HG02840 (cell line): ENCODE data around the gene CRY2.

Experiments used
- ATAC-seq: cut with Tn5 transposase; IDR thresholded peaks from one replicate; pipeline ENCODE4 v1.9.1; 2021; ENCODE audit warnings: mild to moderate bottlenecking, moderate library complexity, moderate number of reproducible peaks; ENCODE audit not compliant: unreplicated experiment, low FRiP score

CRY2 gene

DNA sequence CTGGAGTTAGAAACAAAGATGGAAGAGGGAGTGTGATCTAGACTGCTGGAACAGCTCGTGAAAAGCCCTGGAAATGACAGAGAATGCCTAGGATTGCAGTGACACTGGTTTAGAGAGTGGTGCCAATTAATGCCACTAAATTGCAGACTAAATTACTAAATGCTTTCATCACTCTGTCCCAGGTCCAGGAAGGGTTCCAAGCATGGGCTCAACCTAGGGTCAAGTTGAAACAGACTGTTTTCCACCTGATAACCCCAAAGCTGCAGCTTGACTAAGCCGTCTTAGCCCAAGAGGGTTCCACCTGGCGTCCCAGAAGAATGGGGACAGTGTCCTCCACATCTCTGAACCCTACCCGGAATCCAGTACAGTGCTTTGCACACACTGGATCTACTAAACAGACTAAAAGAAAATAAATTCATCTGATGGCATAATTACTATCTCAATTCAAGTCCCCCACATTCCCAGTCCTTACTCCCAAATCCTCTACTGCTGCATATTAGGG lies 1.1 kb upstream of the CRY2 start:
- no peak for ATAC-seq

DNA sequence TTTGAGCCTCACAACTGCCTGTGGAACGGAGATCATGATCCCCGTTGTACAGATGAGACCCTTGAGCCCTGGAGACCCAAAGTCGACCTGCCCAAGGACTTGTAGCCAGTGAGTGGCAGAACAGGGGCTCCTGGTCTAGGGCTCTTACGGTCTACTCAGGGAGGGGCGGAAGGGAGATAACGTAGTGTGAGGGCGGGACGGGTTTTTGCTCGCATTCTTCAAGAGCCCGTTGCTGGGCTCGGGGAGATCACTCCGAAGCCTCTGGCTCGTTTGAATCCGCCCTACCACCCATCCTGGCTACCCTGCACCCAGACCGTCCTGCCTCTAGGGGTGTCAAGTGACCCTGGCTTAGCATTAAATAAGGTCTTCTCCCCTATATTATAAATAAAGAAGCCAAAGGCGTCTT lies 639 bp downstream of the CRY2 start:
- ATAC-seq: peak; percentile 2

DNA sequence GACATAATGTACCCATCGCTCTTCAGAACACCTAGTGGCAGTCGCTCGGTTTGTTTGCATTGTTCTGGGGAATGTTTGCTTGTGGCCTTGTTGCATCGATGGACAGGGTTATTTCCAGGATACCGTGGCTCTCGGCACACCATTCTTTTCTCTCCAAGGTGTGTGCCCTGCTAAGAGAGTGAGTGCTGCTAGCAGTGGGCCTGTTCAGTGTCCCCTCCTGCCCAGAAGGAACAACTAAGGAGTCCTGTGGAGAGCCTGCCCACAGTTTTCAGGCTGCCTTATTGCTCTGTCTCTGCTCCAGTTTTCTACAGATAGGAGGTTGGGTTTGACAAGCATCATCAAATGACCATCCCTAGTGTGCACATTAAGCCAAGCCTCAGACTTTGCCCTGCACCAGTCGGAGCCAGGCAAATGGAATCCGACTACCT lies 1.4 kb downstream of the CRY2 start:
- no peak for ATAC-seq

DNA sequence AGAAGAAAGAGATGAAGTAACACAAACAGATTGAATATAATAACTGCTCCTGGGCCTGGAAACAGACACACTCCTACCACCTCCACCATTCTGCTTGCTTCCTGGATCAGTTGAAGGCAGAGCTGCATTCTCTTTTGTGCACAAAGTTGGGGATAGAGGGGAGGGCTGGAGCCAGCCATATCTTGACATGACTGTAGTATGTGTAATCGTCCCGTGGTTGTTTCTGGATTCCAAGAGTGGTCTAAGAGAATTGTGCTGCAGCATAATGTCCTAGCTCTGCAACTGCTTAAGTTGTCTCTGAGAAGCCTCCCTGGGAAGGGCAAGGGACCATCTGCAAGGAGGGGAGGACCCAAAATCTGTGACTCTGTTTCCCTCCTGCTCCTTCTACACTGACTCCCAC lies 3.2 kb downstream of the CRY2 start:
- no peak for ATAC-seq

DNA sequence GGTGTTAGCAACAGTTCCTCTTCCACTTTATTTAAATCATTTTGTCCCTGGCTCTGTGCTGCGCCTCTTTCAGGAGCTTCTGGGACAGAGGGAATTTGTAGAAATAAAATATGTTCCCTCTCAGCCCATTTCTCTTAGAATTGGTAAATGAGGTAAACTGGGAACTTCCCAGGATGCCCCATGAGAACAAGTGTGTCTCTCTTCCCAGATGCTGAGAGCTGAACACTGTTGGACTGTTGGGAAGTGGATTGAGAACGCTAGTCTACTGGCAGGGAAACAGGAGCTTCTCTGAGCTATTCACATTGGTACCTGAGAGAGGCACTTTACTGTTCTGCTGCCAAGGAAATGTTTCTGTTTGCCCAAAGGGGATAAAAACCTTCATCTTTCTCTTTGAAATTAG lies 4.0 kb downstream of the CRY2 start:
- ATAC-seq: no peak

DNA sequence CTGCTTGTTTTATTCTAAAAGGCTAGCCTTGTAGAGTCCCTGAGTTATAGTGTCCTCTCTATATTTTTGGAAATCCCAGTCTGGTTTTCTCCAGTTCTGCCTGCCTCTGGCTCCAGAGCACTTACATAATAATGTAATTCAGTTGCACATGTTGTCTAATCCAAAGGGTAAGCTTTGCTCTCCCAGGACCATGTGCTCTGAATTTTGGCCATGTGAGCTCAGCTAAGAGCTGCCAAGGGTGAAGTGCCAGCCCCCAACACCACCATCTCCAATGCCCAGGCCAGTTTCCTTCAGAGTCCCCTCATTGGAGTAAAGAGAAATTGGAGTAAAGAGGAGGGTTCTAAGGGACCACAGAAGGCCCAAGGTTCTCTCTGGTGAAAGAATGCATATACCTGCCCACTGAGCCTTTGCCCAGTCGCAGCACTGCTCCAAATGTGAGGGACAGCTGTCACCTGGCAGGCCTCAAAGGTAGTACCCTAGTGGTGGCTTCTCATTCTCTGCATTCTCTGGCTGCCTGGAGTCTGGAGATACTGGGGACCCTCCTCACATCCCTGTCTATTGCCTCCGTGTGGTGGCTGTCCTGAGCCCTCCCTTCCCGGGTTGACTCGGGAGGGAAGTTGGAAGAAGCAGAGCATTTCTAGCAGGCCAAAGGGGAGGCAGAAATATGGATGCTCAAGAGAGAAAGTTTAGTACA lies 4.9 kb downstream of the CRY2 start:
- ATAC-seq: no peak

DNA sequence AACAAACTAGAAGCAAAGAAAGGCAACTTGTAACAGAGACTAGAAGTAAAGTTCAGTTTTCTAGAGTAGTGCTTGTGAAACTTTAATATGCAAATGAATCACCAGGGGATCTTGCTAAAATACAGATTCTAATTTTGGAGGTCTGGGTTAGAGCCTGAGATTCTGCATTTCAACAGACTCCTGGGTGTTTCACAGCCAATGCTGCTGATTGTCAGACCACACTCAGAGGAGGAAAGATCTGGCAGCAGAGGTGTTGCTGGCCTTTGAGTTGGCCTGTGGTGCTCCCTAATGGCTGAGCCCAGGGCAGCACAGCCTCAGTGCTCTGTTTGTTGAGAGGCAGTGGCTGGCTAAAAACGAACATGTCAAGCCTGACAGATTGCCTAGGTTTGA lies 5.4 kb downstream of the CRY2 start:
- ATAC-seq: no peak

DNA sequence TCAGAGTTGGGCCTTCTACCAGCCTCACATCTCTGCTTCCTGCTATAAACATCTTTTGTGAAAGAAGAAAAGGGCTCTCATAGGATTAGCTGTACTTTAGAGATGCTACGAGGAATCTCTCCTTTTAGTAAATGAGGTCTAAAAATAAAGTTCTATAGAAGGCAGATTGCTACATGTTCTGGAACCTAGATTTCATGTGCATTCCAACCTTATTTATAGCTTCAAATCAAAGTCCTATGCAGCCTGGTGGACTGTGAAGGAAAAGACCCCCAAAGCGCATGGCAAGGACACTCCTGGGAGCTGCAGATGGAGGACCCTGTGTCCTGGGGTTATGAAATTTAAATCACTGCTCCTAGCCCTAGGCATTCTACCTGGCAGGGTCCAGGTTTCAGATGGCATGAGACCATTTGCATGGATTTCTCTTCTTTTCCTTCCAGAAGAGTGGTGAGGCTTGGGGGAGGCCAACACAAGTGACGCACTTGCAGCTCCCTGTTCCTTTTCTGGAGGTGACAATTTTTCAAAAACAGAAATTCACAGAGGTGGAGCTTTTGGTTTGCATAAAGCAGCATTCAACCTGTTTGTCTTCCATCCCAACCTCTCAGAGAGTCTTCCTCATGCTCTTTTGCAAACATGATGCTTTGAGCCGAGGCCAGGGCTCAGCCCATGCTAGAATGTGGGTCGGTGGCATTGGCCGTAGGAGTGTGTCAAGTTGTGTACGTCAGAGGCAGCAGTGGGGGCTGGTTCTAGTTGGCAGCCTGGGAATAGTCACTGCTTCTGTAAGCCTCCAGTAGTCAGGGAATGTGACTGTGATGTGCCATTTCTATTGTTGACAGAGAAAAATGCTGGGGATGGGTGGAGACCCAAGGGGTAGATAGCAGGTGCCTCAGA lies 6.3 kb downstream of the CRY2 start:
- ATAC-seq: no peak

DNA sequence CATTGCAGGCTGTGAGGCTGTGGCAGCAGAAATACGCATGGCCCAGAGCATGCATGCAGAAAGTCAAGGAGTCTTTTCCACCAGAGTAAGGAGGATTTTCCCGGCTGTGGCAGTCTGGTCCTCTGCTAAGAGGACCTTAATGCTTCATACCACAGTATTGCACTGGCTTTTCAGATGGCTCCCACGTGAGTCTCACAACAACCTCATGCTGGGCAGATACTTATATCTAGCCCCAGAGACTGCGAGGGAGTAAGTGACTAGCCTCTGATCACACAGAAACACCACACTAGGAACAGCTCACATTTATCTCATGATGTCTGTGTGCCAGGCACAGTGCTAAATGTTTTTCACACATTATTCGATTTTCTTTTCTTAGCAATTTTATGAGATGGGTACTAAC lies 8.0 kb downstream of the CRY2 start:
- no peak for ATAC-seq

DNA sequence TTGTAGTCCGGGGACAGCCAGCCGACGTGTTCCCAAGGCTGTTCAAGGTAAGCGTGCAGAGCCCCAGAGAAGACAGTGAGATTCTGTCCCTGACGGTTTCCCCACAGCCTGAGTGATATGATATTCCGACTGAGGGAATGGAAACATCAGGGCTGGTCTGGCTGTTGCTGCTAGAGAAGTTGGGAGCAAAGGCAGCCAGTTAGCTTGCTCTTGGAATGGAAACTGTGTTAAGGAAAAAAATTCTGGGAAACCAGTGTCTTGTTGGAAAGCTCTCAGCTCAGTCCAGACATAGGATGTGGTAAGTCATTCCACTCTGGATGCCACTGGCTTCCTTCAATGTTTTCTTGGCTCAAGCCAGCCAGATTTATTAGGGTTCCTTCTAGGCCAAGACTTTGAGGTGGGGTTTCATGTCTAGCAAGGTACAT lies 8.8 kb downstream of the CRY2 start:
- no peak for ATAC-seq

DNA sequence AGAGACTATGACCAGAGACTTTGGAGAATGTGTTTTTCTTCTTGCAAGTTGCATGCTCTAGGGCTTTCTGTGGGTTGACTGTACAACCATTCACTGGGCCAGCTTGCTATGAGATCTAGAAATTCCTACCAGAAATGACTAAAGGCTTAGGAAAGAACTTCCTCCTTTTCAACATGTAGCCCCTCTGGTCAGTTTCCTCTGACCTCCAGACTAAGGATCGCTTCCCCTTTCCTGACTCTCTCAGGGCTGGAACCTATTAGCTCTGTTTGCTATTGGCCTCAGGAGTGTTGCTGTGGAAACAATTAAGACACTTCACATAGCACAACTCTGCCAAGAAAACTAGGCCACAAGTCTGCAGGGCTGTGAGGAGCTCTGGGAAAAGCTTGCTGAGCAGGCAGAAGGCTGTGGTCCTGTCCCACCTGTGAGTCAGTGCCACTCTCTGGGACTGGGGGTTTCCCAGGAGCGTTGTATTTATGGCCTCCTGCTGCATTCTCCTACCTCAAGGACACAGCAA lies 10.7 kb downstream of the CRY2 start:
- ATAC-seq: no peak

DNA sequence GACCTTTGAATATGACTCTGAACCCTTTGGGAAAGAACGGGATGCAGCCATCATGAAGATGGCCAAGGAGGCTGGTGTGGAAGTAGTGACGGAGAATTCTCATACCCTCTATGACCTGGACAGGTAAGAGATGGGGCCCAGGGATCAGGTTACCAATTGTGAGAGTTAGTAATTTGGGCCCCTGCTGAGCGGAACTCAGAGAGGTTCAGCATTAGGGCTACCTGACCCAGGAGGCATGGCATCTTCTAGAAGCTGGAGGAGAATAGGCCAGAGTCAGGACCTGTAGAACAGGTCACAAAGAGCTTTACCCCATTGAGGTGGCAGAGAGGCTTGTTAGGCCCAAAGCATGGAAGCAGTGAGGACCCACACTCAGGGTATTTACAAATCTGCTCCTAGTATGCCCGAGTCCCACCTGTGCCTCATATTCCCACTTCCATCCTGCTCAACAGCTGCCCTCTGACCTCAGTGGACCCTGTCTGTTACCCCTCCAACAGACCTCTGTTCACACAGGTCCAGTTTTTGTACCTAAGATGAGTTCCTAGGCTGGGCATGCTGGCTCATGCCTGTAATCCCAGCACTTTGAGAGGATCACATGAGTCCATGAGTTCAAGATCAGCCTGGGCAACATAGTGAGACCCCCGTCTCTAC lies 11.6 kb downstream of the CRY2 start:
- ATAC-seq: no peak

DNA sequence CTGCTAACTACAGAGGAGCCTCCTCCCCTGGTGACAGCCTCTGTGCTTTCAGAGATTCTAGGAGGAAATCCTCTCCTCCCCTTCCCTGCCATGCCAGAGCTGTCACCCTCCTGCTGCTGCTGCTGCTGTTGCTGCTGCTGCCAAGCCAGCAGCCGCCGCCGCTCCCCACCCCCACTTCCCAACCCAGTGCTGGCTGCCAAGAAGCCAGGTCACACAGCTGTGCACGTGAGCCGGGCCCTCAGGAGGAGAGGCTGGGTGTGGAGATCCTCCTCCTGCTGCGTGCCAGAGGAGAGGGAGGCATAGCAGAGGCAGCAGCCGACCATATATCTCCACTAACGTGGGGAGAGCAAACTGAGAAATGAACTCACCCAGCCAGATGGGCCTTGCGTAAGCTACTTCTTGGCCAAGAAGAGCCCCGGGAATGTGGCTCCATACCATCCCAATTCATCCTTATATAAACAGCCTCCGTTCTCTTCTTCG lies 12.4 kb downstream of the CRY2 start:
- no peak for ATAC-seq

DNA sequence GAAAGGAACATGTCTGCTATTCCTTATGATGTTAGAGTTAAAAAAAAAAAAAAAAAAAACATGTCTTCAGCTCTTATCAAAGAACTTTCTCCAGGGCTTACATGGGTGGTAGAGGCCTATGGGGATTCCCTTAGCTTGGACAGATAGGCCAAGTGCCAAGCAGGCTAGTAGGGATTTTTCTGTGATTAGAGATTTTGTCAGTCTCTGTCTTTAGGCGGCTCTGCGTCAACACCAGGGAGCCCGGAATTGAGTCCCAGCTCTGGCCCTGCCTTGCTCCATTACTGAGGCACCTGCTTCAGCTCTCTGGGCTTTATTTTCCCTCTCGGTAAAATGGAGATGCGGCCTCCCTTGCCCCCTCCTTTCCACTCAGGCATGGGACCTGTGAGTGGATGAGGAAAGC lies 13.1 kb downstream of the CRY2 start:
- ATAC-seq: no peak

DNA sequence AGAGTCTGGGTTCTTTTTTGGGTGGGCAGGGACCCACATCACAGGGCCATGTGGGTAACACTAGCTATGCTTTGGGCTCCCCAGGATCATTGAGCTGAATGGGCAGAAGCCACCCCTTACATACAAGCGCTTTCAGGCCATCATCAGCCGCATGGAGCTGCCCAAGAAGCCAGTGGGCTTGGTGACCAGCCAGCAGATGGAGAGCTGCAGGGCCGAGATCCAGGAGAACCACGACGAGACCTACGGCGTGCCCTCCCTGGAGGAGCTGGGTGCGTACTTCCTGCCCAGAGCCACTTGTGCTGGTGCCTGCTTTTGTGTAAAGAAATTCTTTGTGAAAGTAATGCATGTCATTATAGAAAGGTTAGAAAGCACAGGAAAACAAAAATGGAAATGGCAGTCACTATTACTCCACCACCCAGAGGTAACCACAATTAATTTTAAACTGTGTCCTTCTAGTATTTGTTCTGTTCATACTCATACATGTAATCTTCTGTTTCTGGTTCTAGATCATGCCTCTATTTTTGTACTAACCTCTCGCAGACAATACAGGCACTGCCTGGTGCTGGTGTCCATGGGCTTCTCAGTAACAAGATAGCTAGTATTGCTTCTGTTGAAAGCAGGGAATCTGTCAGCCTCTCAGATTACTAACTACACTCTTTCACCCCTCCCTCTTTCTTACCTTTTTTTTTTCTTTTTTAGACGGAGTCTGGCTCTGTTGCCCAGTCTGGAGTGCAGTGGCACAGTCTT lies 13.7 kb downstream of the CRY2 start:
- no peak for ATAC-seq

DNA sequence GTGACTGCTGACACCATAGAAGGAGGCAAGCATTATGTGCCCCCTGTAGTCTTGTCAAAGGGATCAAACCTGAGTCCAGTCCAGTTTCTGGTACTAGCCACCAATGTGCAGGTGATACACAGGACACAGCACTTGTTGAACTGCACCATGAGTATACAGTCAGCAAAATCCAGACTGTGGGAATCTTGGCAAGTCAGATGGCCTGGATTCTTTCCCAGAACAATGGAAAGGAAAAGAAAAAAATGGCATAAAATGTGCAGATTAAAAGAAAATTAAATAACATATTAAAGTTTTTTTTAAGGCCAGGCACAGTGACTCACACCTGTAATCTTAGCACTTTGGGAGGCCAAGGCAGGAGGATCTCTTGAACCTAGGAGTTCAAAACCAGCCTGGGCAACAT lies 16.8 kb downstream of the CRY2 start:
- no peak for ATAC-seq

DNA sequence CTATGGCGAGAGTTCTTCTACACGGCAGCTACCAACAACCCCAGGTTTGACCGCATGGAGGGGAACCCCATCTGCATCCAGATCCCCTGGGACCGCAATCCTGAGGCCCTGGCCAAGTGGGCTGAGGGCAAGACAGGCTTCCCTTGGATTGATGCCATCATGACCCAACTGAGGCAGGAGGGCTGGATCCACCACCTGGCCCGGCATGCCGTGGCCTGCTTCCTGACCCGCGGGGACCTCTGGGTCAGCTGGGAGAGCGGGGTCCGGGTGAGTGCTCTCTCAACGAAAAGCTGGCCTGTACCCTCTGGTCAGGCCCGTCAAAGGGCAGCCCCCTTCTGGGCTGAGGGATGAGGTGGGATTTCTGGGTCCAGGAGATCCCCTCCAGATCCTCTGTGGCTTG lies 22.3 kb downstream of the CRY2 start:
- no peak for ATAC-seq

DNA sequence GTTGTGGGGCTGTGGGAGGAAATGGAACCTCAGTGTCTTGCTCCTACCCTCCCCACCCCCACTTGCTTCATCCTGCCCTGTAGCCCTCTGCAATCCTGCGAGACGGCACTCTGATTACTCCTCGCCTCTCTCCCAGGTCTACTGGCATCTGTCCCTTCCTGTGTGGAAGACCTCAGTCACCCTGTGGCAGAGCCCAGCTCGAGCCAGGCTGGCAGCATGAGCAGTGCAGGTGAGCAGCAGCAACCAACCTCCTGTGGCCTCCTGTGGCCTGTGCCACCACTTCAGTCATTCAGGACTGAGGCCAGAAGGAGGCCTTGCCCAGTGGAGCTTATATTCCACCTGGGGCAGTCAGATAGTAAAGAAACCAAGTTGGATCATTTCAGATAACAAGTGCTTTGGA lies 23.4 kb downstream of the CRY2 start:
- ATAC-seq: no peak

DNA sequence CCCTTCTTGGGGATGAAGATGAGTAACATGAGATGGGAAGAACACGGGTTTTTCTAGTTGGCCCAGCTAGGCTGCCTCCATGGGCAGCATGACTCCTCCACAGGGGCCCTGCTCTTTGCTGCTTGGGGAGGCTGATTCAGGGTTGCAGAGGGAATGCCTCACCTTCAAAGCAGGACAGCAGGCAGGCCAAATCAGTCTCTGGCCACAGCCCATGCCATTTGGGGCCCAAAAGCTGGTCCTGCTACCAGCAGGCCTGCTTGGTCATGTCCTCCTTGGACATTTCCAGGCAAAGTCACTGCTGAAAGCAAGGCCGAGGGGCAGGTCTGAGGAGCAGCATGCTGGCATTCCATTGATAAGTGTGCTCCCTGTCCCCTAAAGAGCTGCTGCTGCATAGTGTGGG lies 24.4 kb downstream of the CRY2 start:
- no peak for ATAC-seq

DNA sequence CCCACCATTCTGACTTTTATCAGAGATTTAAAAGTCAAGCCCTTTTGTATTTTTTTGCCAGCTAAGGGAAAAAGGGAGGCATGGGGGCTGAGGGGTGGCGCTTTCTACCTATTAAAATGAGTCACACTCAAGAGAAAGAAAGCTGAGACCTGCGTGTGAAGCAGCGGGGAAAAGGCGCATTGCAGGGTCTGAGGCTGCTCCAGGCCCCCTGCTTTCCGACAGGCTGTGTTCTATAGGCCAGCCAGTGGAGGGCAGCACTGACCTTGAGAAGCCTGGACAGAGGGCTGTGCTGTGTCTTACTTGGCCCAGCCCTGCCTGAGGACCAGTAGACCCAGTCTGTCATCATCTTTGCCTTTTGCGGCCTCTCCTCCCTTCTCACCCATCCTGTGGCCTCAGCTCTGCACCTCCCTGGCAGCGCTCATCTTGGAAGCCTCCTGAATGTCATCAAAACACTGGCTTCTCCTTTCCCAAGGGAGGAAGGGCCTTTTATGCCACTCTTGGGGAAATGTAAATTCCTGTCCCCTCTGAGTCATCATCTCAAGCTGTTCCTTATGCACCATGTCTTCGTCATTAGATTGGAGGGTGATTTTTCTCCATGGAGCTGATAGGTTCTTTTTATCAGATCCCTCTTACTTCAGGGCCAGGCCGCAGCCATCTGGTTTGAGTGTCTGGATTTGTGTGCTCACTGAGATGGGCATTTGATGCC lies 25.5 kb downstream of the CRY2 start:
- ATAC-seq: no peak
